Mucosa of rectum (tissue), 2 donors: ENCODE data around the gene RGR.

Source experiments
- H3K27ac ChIP-seq, 2 donors: one replicate each; pipeline ENCODE4 v1.7.0; 2013; ENCODE audit warnings: inconsistent platforms in 2 of 2, low read depth in 2 of 2, low read length in 2 of 2
- H3K27me3 ChIP-seq, 2 donors: one replicate each; pipeline ENCODE4 v1.7.0; 2013; ENCODE audit warnings: low read length in 2 of 2; ENCODE audit not compliant: control insufficient read depth in 2 of 2, insufficient read depth in 2 of 2
- H3K36me3 ChIP-seq, 2 donors: one replicate each; pipeline ENCODE4 v1.7.0; 2013; ENCODE audit warnings: low read length in 2 of 2; ENCODE audit not compliant: control insufficient read depth in 2 of 2, insufficient read depth in 2 of 2
- H3K4me1 ChIP-seq, 2 donors: one replicate each; pipeline ENCODE4 v1.7.0; 2013; ENCODE audit warnings: low read length in 2 of 2, mild to moderate bottlenecking in 1 of 2; ENCODE audit not compliant: control insufficient read depth in 2 of 2, insufficient read depth in 2 of 2
- H3K4me3 ChIP-seq, 2 donors: one replicate each; pipeline ENCODE4 v1.7.0; 2013; ENCODE audit warnings: low read length in 2 of 2
- H3K9ac ChIP-seq, 2 donors: one replicate each; pipeline ENCODE4 v1.7.0; 2013; ENCODE audit warnings: low read length in 2 of 2, low read depth in 1 of 2, mild to moderate bottlenecking in 1 of 2
- H3K9me3 ChIP-seq, 2 donors: one replicate each; pipeline ENCODE4 v1.7.0; 2013; ENCODE audit warnings: low read length in 2 of 2; ENCODE audit not compliant: control insufficient read depth in 2 of 2
- donor health status: healthy.
- donor health status: Normal muscosa, but diverticular disease.

RGR gene

DNA sequence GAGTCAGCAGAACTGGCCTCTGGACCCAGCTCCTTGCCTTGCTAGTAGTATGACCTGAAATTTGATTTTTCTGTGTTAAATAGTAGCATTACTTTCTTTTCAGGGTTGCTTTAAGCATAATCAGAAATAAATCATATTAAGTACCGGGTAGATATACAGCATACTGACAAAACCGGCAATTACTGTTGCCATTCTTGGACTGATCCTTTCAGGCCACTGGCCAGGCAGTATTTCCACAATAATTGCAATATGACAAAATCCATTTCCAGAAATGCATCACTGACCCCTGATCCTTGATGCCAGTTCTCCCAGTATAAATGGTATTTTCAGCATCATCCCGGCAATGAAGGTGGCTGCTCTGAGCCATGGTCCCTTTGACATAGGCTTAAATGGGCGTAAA is 10.4 kb upstream of the RGR start:
- Histone ChIP-seq H3K27me3 (peaks cover 0 to 3% of the 10 kb centered on the region in 2 donors), H3K9ac (no peak overlapping the region), H3K4me3 (no peak overlapping the region), H3K27ac (no peak overlapping the region), H3K4me1 (no peaks in the 10 kb centered on the region), H3K9me3 (no peaks in the 10 kb centered on the region), H3K36me3 (no peaks in the 10 kb centered on the region)

DNA sequence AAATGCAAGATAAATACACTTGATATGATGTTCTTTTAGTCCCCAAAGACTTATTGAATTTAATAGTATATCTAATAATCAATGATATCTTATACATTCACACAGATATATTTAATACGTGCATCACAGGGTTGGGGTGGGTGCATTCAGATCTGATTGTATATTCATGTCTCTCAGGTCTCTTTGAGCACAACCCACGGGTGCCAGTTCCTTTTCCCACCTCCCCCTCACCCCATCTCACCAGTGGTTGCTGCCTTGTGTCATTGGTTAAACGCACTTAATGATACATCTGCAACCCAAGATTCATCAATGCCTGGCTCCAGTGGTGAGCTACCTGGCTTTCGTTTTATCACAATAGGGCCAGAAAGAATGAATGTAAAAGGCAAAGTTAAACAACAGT is 9.8 kb upstream of the RGR start:
- no peaks in the 10 kb centered on the region for H3K9me3 ChIP-seq
- H3K4me3 ChIP-seq: no peak overlapping the region
- no peak overlapping the region for H3K9ac ChIP-seq
- peaks cover 0 to 3% of the 10 kb centered on the region in 2 donors for H3K27me3 ChIP-seq
- no peaks in the 10 kb centered on the region for H3K36me3 ChIP-seq
- no peaks in the 10 kb centered on the region for H3K4me1 ChIP-seq
- H3K27ac ChIP-seq: no peak overlapping the region

DNA sequence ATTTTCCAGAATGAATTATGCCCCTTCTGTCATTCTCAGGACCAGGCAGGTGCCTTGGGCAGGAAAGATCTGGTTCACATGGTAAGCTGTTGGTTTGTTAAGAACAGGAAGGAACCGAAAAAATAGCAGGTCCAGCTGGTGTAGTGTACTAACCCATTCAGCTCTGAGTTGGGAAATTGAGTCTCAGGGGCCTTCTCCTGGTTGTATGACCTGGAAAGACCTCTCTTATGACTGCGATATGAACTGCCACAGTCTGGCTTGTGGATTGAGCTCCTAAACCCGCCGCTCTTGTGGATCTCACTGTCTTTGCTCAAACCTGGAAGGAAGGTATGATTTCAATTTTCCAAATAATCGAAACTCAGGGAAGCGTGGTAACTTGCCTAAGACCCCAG is 8.1 kb upstream of the RGR start:
- Histone ChIP-seq H3K9me3 (no peaks in the 10 kb centered on the region), H3K36me3 (no peaks in the 10 kb centered on the region), H3K9ac (no peak overlapping the region), H3K27me3 (peaks cover 0 to 3% of the 10 kb centered on the region in 2 donors), H3K4me3 (no peak overlapping the region), H3K27ac (no peak overlapping the region), H3K4me1 (no peaks in the 10 kb centered on the region)

DNA sequence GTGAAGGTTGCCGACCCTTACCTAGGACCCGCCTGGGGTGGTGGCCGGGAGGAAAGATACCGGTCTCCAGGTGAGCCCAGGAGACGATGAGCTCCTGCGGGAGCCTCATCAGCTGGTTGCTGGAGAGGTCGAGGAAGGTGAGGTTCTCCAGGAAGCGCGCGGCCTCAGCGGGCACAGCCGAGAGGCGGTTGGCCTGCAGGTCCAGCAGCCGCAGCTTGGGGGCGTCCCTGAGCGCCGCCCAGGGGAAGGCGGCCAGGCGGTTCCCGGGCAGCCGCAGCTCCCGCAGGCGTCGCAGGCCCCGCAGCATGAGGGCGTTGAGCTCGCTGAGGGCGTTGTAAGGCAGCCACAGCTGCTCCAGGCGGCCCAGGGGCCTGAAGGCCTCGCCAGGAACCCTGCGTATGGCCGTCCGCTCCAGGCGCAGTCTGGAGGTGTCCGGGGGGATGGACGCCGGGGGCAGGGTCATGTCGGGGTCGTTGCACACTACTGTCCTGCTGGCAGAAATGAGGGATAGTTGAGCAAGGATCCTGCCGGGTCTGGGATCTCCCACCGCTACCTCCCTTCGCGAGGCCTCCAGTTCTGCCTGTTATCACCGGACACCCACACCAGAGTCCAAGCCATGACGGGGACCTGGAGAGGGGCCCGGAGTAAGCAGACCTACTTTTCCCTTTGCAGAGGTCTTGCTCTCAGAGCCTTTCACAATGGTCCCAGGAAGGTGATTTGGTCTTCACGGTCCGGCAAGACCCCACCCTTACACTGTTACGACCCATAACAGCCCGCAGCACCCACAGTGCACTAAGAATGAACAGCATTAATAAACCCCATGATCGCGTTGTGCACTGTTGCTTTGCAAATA is 7.4 kb upstream of the RGR start:
- H3K9ac ChIP-seq: no peak overlapping the region
- H3K9me3 ChIP-seq: no peaks in the 10 kb centered on the region
- H3K27ac ChIP-seq: no peak overlapping the region
- no peaks in the 10 kb centered on the region for H3K4me1 ChIP-seq
- no peaks in the 10 kb centered on the region for H3K36me3 ChIP-seq
- no peaks in the 10 kb centered on the region for H3K27me3 ChIP-seq
- no peak overlapping the region for H3K4me3 ChIP-seq

DNA sequence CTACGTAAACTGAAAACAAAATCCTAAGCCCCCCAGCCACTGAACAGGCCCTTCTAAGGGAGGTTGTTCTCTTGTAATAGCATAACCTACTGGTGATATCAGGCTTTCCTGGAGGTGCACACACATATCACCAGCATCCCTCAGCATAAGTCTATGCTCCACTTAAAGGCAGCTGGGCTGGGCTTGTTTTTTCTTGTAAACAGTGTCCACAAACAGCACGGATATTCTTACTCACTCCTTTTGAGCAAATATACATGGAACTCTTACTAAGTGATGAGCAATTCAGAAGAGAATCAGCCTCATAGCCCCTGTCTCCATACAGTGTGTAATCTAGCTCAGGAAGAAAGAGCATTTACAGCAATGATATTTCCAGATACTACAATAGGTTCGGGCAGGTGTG is 5.9 kb upstream of the RGR start:
- Histone ChIP-seq H3K27me3 (no peaks in the 10 kb centered on the region), H3K36me3 (no peaks in the 10 kb centered on the region), H3K4me1 (no peaks in the 10 kb centered on the region), H3K9me3 (no peaks in the 10 kb centered on the region), H3K4me3 (no peak overlapping the region), H3K27ac (no peak overlapping the region), H3K9ac (no peak overlapping the region)

DNA sequence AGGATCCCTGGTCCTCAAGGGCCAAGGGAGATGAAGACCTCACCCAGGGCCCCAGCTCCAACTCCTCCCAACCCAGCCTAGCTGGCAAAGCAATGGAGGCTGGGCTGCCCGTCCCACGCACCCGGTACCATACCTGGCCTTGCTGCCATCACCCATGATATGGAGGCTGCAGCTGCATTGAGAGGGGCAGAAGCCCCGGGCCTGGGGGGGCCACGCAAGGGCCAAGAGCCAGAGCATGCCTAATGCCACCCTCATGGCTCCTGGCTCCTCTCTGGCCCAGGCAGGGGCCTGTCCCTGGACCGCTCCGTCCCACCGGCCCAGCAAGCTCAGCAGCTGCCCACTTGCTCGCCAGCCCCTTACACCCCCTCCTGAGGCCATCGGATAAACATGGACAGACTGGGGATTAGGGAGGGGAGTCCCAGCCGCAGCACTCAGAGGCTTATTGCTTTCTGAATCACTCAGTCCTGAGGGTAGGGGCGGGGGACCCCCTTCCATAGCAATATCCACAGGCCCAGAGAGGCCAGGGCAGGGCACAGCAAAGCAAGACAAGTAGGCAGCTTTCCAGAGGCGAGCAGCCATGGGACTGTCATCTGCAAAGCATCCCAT is 3.6 kb upstream of the RGR start, which contains the start of gene LRIT1:
LRIT1 (minus strand) TSS at position 362 of the 606 bp plus-strand sequence; CDS start at position 255, 107 bp downstream.
- no peaks in the 10 kb centered on the region for H3K27me3 ChIP-seq
- H3K4me3 ChIP-seq: no peak within 1 kb of the TSS
- no peaks in the 10 kb centered on the region for H3K36me3 ChIP-seq
- H3K9ac ChIP-seq: no peak within 1 kb of the TSS
- H3K9me3 ChIP-seq: no peaks in the 10 kb centered on the region
- no peaks in the 10 kb centered on the region for H3K4me1 ChIP-seq
- no peak within 1 kb of the TSS for H3K27ac ChIP-seq

DNA sequence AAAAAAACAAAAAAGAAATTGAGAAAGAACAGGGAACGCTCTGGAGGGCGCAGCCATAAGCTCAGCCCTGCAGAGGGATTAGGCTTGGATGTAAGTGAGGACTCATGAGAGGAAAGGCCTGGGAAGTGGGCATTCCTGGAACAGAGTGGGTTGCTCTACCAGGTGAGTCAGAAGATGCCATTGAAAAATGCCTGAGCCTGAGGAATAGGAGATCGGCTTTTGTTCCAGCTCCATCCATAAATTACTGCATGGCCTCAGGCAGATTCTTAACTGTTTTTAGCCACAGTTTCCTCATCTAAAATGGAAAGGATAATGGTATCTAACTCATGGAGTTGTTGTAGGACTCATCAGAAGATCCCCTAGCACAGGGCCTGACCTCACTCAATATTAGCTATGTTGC is 1.1 kb upstream of the RGR start:
- no peak overlapping the region for H3K27ac ChIP-seq

DNA sequence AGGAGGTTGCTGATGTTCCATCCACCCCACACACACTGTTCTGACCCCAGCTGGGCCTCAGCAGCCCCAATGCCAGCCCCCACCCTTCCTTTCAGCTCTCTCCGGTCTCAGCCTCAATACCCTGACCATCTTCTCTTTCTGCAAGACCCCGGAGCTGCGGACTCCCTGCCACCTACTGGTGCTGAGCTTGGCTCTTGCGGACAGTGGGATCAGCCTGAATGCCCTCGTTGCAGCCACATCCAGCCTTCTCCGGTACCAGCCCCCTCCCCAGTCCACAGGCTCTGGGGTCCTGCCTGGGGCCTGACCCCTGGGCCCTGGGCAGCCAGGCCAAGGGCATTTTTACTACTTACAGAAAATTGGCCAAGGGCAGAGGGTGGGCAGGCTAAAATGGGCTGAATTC is 2.6 kb downstream of the RGR start:
- Histone ChIP-seq H3K36me3 (no peaks in the 10 kb centered on the region), H3K4me3 (no peak overlapping the region), H3K4me1 (no peaks in the 10 kb centered on the region), H3K27ac (no peak overlapping the region), H3K27me3 (no peaks in the 10 kb centered on the region), H3K9me3 (no peaks in the 10 kb centered on the region), H3K9ac (no peak overlapping the region)

More for the DNA sequence above, 1.1 kb upstream of the RGR start:
- Histone ChIP-seq H3K9ac (no peak overlapping the region), H3K36me3 (no peaks in the 10 kb centered on the region), H3K9me3 (no peaks in the 10 kb centered on the region), H3K4me3 (no peak overlapping the region), H3K27me3 (no peaks in the 10 kb centered on the region), H3K4me1 (no peaks in the 10 kb centered on the region)

DNA sequence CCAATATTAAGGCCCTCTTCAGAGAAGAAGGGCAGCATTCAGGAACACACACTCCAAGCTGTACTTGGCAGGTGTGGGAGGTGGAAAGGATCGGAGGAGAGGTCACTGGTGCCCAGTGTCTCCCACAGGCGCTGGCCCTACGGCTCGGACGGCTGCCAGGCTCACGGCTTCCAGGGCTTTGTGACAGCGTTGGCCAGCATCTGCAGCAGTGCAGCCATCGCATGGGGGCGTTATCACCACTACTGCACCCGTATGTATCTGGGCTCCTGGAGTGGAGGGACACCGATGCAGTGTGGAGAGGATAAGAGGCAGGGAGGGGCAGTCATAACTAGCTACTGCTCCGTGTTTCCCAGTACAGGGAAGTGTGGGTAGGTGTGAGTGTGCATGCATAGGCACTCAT is 3.9 kb downstream of the RGR start:
- no peak overlapping the region for H3K4me3 ChIP-seq
- H3K27ac ChIP-seq: no peak overlapping the region
- H3K4me1 ChIP-seq: no peaks in the 10 kb centered on the region
- no peaks in the 10 kb centered on the region for H3K27me3 ChIP-seq
- H3K9me3 ChIP-seq: no peaks in the 10 kb centered on the region
- no peaks in the 10 kb centered on the region for H3K36me3 ChIP-seq
- no peak overlapping the region for H3K9ac ChIP-seq

DNA sequence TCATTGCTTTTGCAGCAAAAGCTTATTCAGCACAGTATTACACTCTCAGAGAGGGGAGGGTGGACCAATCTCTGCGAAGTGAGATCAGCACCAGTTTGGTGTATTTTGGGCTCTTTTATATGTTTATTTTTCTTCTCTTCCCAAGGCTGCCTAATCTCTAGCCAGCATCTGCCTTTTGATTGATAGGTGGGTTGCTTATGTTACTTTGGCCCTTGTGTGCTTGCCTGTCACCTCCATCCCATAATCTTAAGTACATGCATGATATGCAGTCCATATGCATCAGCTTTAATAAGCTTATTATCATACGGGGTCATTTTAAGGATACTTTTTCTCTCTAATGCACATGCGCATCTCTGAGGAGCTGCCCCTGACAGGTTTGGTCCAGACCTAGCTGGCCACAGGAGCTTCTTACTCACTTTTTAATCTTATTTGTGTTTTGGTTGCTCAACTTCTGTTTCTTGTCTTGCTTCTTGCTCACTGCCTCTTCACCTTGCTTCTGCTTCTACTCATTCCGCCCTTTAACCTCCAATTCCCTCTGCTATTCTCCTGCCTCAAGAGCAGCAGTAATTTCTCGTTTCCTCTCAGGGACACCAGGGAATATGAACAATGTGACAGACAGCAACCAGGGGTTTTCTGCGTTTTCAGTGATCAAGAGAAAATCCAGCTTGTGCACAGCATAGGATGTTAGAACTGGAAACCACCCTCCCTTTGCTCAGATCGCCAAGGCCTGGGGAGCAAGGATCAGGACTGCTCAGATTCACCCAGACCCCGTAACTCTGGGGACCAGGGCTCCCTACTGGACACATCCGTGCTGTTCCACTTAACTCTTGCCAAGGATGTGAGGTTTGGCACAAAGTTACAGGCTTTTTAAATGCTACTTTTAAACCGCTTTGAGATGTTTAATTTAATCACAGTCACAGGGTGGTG is 10.0 kb downstream of the RGR start:
- Histone ChIP-seq H3K27me3 (no peaks in the 10 kb centered on the region), H3K36me3 (no peaks in the 10 kb centered on the region), H3K9ac (no peak overlapping the region), H3K4me3 (no peak overlapping the region), H3K9me3 (no peaks in the 10 kb centered on the region), H3K4me1 (peaks cover 0 to 2% of the 10 kb centered on the region in 2 donors), H3K27ac (no peak overlapping the region)
